Measurements from ENCODE around the gene S100A2.

DNA sequence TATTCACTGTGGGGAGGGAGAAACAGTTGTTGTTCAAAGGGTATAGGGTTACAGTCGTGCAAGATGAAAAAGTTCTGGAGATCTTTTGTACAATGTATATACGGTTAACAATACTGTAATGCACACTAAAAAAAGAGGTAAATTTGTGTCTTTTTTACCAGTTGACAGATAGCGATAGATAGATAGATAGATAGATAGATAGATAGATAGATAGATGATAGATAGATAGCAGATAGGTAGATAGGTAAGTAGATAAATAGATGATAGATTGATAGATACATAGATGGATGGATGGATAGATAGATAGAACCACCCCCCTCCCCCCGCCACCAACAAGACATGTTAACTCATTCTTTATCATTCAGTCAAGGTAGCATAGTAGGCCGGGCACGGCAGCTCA is 37.1 kb upstream of the S100A2 start:
- TF ChIP-seq, protein P1, sequence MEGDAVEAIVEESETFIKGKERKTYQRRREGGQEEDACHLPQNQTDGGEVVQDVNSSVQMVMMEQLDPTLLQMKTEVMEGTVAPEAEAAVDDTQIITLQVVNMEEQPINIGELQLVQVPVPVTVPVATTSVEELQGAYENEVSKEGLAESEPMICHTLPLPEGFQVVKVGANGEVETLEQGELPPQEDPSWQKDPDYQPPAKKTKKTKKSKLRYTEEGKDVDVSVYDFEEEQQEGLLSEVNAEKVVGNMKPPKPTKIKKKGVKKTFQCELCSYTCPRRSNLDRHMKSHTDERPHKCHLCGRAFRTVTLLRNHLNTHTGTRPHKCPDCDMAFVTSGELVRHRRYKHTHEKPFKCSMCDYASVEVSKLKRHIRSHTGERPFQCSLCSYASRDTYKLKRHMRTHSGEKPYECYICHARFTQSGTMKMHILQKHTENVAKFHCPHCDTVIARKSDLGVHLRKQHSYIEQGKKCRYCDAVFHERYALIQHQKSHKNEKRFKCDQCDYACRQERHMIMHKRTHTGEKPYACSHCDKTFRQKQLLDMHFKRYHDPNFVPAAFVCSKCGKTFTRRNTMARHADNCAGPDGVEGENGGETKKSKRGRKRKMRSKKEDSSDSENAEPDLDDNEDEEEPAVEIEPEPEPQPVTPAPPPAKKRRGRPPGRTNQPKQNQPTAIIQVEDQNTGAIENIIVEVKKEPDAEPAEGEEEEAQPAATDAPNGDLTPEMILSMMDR (IDR thresholded peaks at IDR 0.05; ENCODE audit: insufficient read depth, low read length, poor library complexity, severe bottlenecking): no peak
- no peak for TF ChIP-seq EZH2phosphoT487 (conservative IDR thresholded peaks at IDR 0.05; ENCODE audit: low read length)
